H9 (cell line): Measurements from ENCODE around the gene MSH3. TPM values are rescaled to one million over a fixed set of nuclear protein-coding genes. Genes with fewer than 3 reads are reported as not detected.

Experiments
- DNase-seq: peaks from one replicate; pipeline ENCODE4 v3.0.0-alpha.2; 2017
- H2AFZ ChIP-seq: one replicate; pipeline ENCODE4 v1.6.1; 2013; ENCODE audit warnings: mild to moderate bottlenecking, low read length, control low read depth, moderate library complexity
- H2AK5ac ChIP-seq: 2 replicates; pipeline ENCODE4 v1.6.1; 2013; ENCODE audit warnings: low read length, control low read depth, mixed read lengths; ENCODE audit not compliant: insufficient read length
- H2BK120ac ChIP-seq: one replicate; pipeline ENCODE4 v1.6.1; 2013; ENCODE audit warnings: low read depth, mild to moderate bottlenecking, low read length, control low read depth, inconsistent platforms; ENCODE audit not compliant: poor library complexity, severe bottlenecking
- H2BK12ac ChIP-seq: 2 replicates; pipeline ENCODE4 v1.6.1; 2013; ENCODE audit warnings: low read length, control low read depth, mixed read lengths, low read depth; ENCODE audit not compliant: insufficient read length
- H2BK15ac ChIP-seq: 2 replicates; pipeline ENCODE4 v1.6.1; 2013; ENCODE audit warnings: low read depth, low read length, control low read depth
- H2BK20ac ChIP-seq: one replicate; pipeline ENCODE4 v1.6.1; 2013; ENCODE audit warnings: low read depth, mild to moderate bottlenecking, low read length, control low read depth, inconsistent platforms; ENCODE audit not compliant: poor library complexity, severe bottlenecking
- H2BK5ac ChIP-seq: 2 replicates; pipeline ENCODE4 v1.6.1; 2013; ENCODE audit warnings: low read length, control low read depth, mixed read lengths; ENCODE audit not compliant: insufficient read length
- H3K14ac ChIP-seq: 2 replicates; pipeline ENCODE4 v1.6.1; 2013; ENCODE audit warnings: low read length, control low read depth; ENCODE audit not compliant: insufficient read depth
- H3K18ac ChIP-seq: 2 replicates; pipeline ENCODE4 v1.6.1; 2013; ENCODE audit warnings: low read depth, mild to moderate bottlenecking, mixed read lengths, low read length, control low read depth; ENCODE audit not compliant: insufficient read length
- H3K23ac ChIP-seq: 2 replicates; pipeline ENCODE4 v1.6.1; 2013; ENCODE audit warnings: low read length, control low read depth, mixed read lengths, low read depth; ENCODE audit not compliant: insufficient read length
- H3K23me2 ChIP-seq: 2 replicates; pipeline ENCODE4 v1.6.1; 2013; ENCODE audit warnings: low read depth, mild to moderate bottlenecking, mixed read lengths, low read length, control low read depth; ENCODE audit not compliant: insufficient read length, poor library complexity, severe bottlenecking
- H3K27ac ChIP-seq: 2 replicates; pipeline ENCODE4 v1.5.1; 2013; ENCODE audit warnings: low read length, control low read depth, mixed read lengths, low read depth; ENCODE audit not compliant: insufficient read length
- H3K27me3 ChIP-seq: 2 replicates; pipeline ENCODE4 v1.6.1; 2013; ENCODE audit warnings: low read length, control low read depth, inconsistent platforms; ENCODE audit not compliant: insufficient read depth
- H3K4ac ChIP-seq: 2 replicates; pipeline ENCODE4 v1.6.1; 2013; ENCODE audit warnings: low read depth, mild to moderate bottlenecking, control low read depth, inconsistent platforms, low read length, moderate library complexity
- H3K4me1 ChIP-seq: 2 replicates; pipeline ENCODE4 v1.6.1; 2013; ENCODE audit warnings: low read length, control low read depth, inconsistent platforms; ENCODE audit not compliant: insufficient read depth
- H3K4me2 ChIP-seq: 2 replicates; pipeline ENCODE4 v1.6.1; 2013; ENCODE audit warnings: low read length, control low read depth, mixed read lengths; ENCODE audit not compliant: insufficient read length, insufficient read depth
- H3K56ac ChIP-seq: 2 replicates; pipeline ENCODE4 v1.6.1; 2013; ENCODE audit warnings: low read depth, mild to moderate bottlenecking, mixed read lengths, low read length, control low read depth; ENCODE audit not compliant: insufficient read length
- H3K79me1 ChIP-seq: 2 replicates; pipeline ENCODE4 v1.6.1; 2013; ENCODE audit warnings: low read depth, mild to moderate bottlenecking, moderate library complexity, low read length, control low read depth, inconsistent platforms; ENCODE audit not compliant: insufficient read depth, poor library complexity, severe bottlenecking
- H3K79me2 ChIP-seq: 2 replicates; pipeline ENCODE4 v1.6.1; 2013; ENCODE audit warnings: low read length, control low read depth, inconsistent platforms; ENCODE audit not compliant: insufficient read depth
- H3K9ac ChIP-seq: 2 replicates; pipeline ENCODE4 v1.6.1; 2013; ENCODE audit warnings: low read length, control low read depth, mixed read lengths; ENCODE audit not compliant: insufficient read length; ENCODE audit errors: extremely low read depth
- H3K9me3 ChIP-seq: one replicate; pipeline ENCODE4 v1.6.1; 2013; ENCODE audit warnings: low read depth, low read length, inconsistent platforms; ENCODE audit not compliant: control insufficient read depth
- H3T11ph ChIP-seq: one replicate; pipeline ENCODE4 v1.6.1; 2013; ENCODE audit warnings: mild to moderate bottlenecking, low read length, control low read depth, inconsistent platforms
- H4K20me1 ChIP-seq: one replicate; pipeline ENCODE4 v1.6.1; 2013; ENCODE audit not compliant: control insufficient read depth, insufficient read length, insufficient read depth
- H4K5ac ChIP-seq: 2 replicates; pipeline ENCODE4 v1.6.1; 2013; ENCODE audit warnings: low read depth, mild to moderate bottlenecking, mixed read lengths, low read length, control low read depth; ENCODE audit not compliant: insufficient read length
- H4K8ac ChIP-seq: replicated peaks from 2 replicates; pipeline ENCODE4 v1.6.1; 2013; ENCODE audit warnings: low read length, control low read depth, mixed read lengths, low read depth; ENCODE audit not compliant: insufficient read length
- H4K91ac ChIP-seq: 2 replicates; pipeline ENCODE4 v1.6.1; 2013; ENCODE audit warnings: low read depth, mild to moderate bottlenecking, moderate library complexity, mixed read lengths, low read length, control low read depth; ENCODE audit not compliant: insufficient read length
- H3K27ac Mint-ChIP-seq, 3 experiments: 2 replicates in 2 of 3; 3 replicates in 1 of 3; pipeline ENCODE4 v1.8.0; 2020 to 2021; ENCODE audit warnings: mixed read lengths in 3 of 3, mild to moderate bottlenecking in 1 of 3, moderate library complexity in 1 of 3
- H3K27me3 Mint-ChIP-seq: 2 replicates; pipeline ENCODE4 v1.8.0; 2021; ENCODE audit warnings: low read depth, mild to moderate bottlenecking, moderate library complexity, mixed read lengths
- H3K36me3 Mint-ChIP-seq, 3 experiments: 2 replicates in 2 of 3; 3 replicates in 1 of 3; pipeline ENCODE4 v1.8.0; 2020 to 2021; ENCODE audit warnings: low read depth in 3 of 3, mixed read lengths in 3 of 3; ENCODE audit not compliant: insufficient read depth in 1 of 3
- H3K4me1 Mint-ChIP-seq, 2 experiments: 2 replicates each; pipeline ENCODE4 v1.8.0; 2020; ENCODE audit warnings: mixed read lengths in 2 of 2
- H3K4me3 Mint-ChIP-seq, 2 experiments: 2 replicates in 1 of 2; 3 replicates in 1 of 2; pipeline ENCODE4 v1.8.0; 2020 to 2021; ENCODE audit warnings: mild to moderate bottlenecking in 2 of 2, mixed read lengths in 2 of 2, moderate library complexity in 1 of 2
- H3K9me3 Mint-ChIP-seq, 2 experiments: 2 replicates in 1 of 2; 3 replicates in 1 of 2; pipeline ENCODE4 v1.8.0; 2020; ENCODE audit warnings: mild to moderate bottlenecking in 2 of 2, mixed read lengths in 2 of 2, moderate library complexity in 1 of 2
- CTCF ChIP-seq: fragments of 200-600 bp; sonication (generic); conservative IDR thresholded peaks from 3 replicates; pipeline ENCODE4 v1.8.0; 2021; ENCODE audit warnings: antibody characterized with exemption, mild to moderate bottlenecking
- total RNA-seq: library from RNA; stranded (reverse); gene quantifications from 2 replicates; pipeline ENCODE4 v1.2.1, GENCODE V29; 2021

MSH3 gene
- total RNA-seq, 1 experiment from 2014 or later = 17.3 TPM

- no peaks in the 10 kb centered on the region for H3K27me3 Mint-ChIP-seq
- H2BK5ac ChIP-seq = no peak overlapping the region
- H3K14ac ChIP-seq = no peak overlapping the region
- H3K4me1 Mint-ChIP-seq = peaks cover 10 to 15% of the 10 kb centered on the region in 2 experiments
- no peak for TF ChIP-seq CTCF
- no peak overlapping the region for H4K91ac ChIP-seq
- no peak overlapping the region for H3T11ph ChIP-seq
- peaks cover 2 to 6% (median 4%) of the 10 kb centered on the region in 3 experiments; a peak in 5 of 7 replicates for H3K36me3 Mint-ChIP-seq
- H2AFZ ChIP-seq = no peak overlapping the region
- no peak overlapping the region for H4K5ac ChIP-seq
- DNase-seq = no peak
- H2BK120ac ChIP-seq = no peak overlapping the region
- peaks cover 2% of the 10 kb centered on the region; the same call in 1 of the 2 replicates for H3K4me1 ChIP-seq
- H2BK12ac ChIP-seq = no peak overlapping the region
- H3K4ac ChIP-seq = no peak overlapping the region
- no peak overlapping the region for H2AK5ac ChIP-seq
- no peak overlapping the region for H3K18ac ChIP-seq
- H4K8ac ChIP-seq = no peak overlapping the region
- H2BK15ac ChIP-seq = no peak overlapping the region
- H3K27me3 ChIP-seq = no peaks in the 10 kb centered on the region
- H2BK20ac ChIP-seq = no peak overlapping the region
- no peak overlapping the region for H3K27ac ChIP-seq
- no peaks in the 10 kb centered on the region for H3K79me2 ChIP-seq
- no peaks in the 10 kb centered on the region for H3K9me3 ChIP-seq
- no peak overlapping the region for H3K9ac ChIP-seq
- no peaks in the 10 kb centered on the region for H3K23me2 ChIP-seq
- H3K23ac ChIP-seq = no peak overlapping the region
- no peaks in the 10 kb centered on the region for H3K9me3 Mint-ChIP-seq
- H3K4me3 Mint-ChIP-seq = no peak overlapping the region
- no peak overlapping the region for H3K56ac ChIP-seq
- no peak overlapping the region for H3K4me2 ChIP-seq
- H3K79me1 ChIP-seq = no peaks in the 10 kb centered on the region
- H3K27ac Mint-ChIP-seq = peak overlapping the region in 2 of 3 experiments; percentile 31 to 87; a peak in 5 of 7 replicates
- H4K20me1 ChIP-seq = no peaks in the 10 kb centered on the region
Measured at GRCh38 chr5:80798633-80799032, 144.2 kb downstream of the MSH3 start.
